Measurements from ENCODE around the gene KLK3.

KLK3 gene

DNA sequence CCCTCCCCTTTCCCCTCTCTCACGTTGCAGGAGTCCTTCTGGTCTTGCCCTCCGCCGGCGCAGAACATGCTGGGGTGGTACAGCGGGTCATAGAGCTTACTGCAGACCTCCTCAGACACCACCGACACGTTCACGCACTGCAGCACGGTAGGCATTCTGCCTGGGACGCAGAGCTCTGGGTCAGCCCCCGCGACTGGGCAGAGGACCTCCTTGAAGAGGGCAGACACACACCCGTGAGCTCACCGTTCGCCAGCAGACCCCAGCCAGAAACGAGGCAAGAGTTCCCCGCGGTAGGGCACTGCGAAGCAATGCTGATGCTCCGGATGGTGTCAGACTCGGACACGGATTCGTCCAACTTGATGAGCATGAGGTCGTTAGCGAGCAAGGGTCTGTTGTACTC lies 53.6 kb downstream of the KLK3 start:
- no peak for DNase-seq

DNA sequence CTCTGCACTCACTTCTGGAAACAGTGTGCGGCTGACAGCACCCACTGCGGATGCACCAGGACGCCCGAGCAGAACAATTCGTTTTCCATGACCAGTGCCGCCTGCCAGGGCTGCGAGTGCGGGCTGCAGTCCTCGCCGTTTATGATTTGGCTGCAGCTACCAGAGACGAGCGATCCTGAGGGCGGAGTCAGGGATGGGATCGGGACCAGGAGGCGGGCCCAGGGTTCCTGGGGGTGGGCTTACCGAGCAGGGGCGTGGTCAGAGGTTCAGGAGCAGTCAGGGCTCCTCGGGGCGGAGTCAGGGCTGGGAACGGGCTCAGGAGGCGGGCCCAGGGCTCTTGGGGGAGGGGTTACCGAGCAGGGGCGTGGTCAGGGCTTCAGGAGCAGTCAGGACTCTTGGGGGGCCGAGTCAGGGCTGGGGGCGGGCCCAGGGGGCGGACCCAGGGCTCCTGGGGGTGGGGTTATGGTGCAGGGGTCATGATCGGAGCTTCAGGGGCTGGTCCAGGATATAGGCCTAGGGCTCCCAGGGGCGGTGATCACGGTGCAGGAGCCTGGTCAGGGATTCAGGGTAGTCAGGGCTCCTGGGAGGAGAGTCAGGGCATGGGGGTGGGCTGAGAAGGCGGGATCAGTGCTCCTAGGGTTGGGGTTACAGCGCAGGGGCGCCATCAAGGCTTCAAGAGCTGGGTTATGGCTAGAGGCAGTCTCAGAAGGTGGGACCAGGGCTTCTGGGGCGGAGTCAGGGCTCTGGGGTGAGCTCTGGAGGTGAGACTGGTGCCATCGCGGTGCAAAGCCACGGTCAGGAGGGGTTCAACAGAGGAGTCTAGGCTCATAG lies 54.7 kb downstream of the KLK3 start:
- DNase-seq: no peak

Data from HCEC 1CT (cell line).